ENCODE data around the gene IGDCC3.

Gene IGDCC3

GRCh38 chr15:65286704-65287519 lies 90.9 kb downstream of the IGDCC3 start, which contains the start of gene PARP16:
PARP16 (minus strand) TSS chr15:65286883; CDS start chr15:65286426, 457 bp downstream.
- peak; percentile 81 for DNase-seq

DNA sequence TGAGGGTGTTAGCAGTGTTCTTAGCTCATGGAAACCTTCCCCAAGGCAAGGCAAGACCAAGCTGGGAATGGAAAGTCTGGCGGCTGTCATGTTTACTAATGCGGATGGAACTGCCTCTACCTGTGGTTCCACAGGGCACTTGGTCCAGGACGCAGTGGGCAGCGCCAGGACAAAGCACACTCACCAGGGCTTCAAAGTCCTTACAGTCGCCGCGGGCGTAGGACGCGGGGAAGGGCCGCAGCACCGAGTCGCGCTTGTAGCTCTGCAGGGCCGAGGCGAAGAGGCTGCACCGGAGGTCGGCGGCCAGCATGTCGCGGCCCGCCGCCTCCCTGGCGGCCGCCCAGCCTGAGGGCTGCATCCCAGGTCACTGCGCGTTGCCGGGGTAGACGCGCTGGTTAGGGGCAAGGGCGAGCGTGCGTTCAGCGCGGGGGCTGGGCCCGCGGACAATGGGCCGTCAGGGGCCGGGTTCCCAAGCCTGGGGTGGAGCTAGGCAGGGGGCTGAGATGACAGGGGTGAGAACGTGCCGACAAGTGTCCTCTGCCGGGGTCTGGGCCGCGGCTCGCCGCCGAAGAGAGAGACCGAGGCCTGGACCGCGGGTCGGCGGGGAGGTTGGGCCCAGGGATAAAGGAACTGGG lies 91.6 kb downstream of the IGDCC3 start:
- no peak for DNase-seq

GRCh38 chr15:65285291-65286068 lies 92.3 kb downstream of the IGDCC3 start:
- DNase-seq = peak; percentile 43

DNA sequence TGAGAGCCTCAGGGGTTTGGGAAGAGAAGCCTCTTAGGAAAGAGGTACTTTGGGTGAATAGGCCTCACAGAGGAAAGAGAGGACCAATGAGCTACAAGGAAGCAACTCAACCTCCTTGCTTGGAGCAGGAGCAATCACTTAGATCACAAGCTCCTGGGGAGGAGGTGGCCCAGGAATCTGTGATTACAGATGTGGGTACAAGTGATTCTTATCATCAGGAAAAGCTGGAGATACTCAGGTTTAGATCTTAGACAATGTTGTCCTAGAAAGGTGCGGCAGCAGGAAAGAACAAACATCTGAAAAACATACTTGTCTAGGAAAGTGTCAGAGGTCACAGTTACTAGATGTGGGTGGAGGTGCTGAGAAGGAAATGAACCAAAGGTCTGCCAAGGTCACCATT lies 99.3 kb downstream of the IGDCC3 start:
- DNase-seq = no peak
